ENCODE results near the gene PACSIN1.

PACSIN1 gene

DNA sequence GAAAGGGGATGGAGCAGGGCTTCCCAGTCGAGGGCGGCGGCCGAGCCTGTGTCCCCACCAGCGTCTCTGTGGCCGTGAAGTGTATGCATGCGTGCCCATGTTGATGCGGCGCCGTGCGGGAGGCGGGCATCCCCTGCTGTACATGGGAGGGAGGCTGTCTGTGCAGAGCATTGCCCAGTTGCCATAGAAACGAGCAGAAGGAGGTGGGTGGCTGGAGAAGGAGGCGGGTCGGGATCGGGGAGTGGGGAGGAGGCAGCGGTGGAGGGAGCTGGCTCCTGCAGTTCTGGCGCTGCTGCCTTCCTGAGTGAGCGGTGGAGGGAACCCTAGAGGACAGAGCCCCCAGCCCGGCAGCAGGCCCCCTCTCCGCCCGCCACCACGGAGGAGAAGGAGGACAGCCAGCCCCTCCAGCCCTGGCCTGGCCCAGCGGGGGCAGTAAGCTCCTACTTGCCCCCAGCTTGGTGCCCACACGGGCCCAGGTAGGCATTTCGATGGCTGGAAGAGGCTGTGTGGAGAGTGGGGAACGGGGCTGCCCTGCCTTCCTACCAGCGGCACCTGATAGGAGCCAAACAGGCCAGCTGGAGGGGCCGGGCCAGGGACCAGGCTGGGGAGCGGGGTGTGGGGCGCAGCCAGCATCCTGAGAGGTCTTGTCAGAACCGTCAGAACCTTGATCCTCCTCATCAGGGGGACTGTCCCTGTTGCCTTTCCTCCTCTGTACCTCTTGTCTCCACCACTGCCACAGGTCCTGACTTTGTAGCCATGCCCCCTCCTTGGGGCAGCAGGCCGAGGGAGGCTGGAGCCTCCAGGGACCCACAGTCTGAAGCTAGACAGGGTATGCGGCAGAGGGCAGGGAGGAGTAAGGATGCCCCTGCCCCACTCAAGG lies 49.0 kb downstream of the PACSIN1 start:
- no peak for DNase-seq (ENCODE audit: low spot score)

DNA sequence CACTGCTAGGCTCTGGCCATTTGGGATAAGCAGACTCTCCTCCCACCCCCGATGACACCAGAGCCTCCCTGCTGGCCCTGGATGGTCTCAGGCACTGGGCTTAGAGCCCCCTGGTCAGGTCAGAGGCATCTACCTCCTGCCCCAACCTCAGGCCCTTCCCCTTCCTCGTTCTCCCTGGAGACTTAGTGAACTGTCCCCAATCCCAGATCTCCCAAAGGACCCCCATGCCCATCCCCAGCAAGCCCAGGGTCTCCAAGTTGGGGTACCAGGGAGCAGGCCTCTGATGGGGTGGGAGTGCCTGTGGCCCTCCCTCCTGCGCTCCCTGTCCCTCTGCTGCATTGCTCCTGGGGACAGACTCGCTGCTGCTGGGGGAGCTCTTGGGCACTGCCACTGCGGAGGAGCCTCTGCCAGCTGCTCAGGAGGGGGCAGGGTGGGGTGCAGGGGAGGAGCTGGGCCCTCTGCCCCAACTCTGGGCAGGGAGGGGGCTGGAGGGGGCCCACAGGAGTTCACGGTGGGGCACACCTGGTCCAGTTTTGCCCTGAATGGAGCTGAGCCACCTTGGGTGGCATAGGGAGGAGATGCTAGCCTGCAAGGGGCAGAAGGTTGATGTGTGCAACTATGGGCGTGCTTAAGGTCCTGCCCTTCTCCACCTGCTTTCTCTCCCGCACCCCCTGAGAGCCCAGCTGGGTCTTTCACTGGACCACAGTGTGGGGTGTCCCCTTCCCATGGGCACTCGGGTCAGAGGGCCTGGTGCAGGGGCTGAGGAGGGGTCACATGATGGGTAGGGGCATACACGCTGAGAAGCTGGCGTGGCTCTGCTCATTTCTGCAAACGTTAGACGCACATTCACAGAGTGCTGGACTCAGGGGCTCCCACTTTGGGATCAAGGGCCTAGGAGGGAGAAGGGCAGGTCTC lies 49.9 kb downstream of the PACSIN1 start:
- DNase-seq (ENCODE audit: low spot score): no peak

DNA sequence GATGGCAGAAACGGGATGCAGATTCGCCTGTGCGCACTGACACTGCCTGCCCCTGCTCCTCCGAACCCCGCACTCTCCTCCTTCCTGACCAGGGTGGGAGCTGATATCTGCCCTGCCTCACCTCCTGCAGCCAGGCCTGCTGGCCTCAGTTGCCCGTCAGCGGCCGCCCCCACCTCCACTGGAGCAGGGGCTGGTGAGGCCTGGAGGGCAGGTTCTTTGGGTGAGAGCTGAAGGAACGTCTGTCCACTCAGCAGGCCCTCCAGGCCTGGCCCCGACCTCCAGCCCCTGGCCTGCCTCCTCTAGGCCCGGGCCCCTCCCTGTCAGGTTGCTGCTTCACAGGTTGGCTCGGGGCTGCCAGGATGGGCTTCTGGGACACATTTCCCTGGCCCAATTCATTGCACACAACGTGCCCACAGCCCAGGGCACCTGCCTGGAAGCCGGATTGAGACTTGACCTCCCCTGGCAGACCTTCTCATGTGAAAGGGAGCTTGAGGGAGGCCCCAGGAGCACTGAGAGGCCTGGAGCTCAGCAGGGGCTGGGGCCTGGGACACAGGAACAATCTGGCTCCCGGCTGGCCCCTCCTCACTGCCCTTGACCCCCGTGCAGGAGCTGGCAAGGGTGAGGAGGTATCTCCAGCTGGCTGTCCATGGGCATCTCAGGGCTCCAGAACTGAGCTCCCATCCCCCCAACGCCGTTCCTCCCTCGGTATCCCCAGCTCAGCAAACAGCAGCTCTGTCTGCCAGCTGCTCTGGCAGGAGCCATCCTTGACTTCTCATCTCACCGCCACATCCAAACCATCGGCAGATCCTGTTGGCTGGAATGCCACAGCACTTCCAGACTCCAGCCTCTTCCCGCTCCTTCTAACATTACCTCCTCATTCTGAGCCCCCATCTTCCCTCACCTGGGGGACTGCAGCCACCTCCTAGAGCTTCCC lies 50.8 kb downstream of the PACSIN1 start:
- DNase-seq (ENCODE audit: low spot score): no peak

DNA sequence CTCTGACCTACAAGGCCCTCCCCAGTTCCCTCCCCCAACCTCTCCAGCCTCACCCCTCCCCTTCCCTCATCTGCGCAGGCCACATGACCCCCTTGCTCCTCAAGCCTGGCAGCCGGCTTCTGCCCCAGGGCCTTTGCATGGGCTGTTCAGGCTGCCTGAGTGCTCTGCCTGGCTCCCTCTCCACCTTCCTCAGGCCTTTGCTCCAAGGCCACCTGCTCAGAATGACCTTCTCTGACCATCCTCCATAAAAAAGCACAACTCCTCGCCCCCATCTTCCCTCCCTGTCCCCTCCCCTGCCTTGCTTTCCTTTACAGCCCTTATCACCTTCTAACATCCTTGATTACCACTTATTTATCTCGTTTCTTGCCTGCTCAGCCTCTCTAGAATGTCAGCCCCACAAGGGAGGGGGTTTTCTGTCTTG lies 51.6 kb downstream of the PACSIN1 start:
- no peak for DNase-seq (ENCODE audit: low spot score)

DNA sequence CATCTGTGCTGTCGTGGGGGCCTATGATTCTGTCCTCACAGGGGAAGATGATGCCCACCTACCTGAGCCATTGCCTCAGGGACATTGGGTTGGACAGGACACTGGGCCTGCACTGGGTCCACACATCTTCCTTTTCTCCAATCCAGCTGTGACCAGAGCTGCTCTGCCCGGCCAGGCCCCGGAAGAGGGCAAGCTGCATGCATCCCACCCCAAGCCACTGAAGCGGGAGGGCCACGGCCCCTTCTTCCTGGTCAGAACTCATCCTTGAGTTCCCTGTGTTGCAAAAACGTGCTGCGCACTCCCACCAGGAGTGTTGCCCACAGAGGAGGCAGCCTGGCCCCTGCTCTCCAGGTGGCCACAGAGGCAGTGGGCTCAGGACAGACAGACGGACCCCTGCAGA lies 52.1 kb downstream of the PACSIN1 start:
- DNase-seq (ENCODE audit: low spot score): no peak

DNA sequence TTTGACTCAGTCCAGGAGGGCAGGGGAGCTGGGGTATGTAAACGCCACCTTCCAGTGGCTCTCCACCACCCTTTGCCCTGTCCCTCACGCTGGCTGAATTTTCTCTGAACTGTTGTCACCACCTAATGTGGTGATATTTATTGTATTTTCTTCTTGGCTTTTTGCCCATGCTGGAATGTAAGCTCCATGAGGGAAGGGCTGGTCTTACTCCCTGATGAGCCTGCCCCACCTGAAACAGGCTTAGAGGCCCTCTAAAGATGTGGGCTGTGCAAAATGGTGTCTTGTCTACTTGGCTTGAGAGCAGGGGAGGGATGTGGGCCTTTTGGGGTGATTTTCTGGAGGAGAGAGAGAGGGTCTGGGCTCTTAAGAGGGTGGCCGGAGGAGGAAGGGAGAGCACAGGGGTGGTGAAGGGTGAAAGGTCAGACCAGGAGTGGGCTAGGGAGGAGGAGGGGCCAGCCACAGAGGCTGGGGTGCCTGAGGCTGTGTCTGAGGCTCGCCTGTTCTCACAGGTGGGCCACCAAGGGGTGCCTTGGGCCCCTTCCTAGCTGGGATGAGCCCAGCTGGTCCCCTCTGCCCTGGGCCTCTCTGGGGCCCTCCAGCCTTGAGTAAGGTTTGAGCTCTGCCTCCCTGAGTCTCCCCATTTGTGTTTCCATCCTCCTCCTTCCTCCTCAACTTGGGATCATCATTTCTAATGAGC lies 52.9 kb downstream of the PACSIN1 start:
- no peak for DNase-seq (ENCODE audit: low spot score)

DNA sequence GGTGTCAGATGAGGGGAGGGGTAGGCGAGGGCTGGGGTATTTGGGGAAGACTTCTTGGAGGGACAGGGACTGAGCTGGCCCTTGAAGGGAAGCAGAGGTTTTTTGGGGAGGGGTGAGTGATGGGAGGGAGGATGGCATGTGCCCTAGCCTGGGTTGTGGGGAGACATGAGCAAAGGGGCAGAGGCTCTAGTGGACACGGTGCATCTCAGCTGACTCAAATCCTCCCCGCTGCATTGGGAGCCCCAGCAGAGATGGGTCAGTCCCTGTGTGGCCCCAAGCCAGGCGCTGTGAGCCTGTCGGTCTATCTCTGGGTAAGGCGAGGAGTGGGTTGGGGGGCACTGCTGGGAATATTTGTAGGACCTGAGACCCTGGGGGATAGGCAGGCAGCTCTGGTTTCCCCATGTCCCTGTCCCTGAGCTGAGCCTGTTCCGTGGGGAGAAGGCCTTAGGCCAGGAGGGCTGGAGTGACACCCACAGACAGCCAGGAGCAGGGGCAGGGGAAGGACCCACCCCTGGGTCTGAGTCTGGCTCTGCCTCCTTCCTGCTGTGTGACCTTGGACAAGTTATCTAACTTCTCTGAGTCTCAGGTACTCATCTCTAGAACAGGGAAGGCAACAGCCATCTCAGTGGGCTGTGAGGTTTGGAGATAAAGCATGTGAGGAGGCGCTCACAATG lies 54.2 kb downstream of the PACSIN1 start:
- no peak for DNase-seq (ENCODE audit: low spot score)

DNA sequence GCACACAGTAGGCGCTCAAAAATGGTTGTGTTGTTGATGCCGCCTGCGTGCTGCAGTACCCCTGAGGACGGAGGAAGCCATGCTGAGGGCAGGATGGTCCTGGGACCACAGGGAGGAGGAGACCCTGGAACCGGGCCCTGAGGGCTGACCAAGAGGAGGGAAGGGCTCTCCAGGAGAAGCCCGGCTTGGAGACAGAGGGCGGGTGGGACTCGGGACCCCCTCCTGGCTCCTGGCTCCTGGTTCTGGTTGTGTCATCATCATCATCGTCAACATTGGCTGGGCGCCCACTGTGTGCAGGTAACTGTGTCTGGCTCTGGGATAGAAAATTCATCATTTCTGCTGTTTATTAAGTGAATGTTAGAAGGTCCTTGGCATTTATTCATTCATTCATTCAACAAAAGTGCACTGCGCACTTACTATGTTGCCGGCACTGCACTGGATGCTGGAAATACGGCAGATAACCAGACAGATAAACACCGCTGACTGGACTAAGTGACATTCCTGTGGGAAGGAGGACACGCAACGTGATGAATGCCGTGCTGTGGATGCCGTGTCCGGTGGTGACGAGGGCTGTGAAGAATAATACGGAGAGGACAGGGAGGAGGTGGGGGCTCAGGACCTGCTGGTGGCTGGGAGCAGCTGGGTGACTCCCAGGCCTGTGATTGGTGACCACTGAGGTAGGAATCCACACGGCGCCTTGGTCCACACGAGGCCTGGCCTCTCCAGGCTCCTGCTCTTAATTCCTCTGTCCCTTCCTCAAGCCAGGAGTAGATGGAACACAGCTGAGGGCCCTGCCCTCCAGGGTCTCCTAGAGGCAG lies 55.0 kb downstream of the PACSIN1 start:
- DNase-seq (ENCODE audit: low spot score): no peak

DNA sequence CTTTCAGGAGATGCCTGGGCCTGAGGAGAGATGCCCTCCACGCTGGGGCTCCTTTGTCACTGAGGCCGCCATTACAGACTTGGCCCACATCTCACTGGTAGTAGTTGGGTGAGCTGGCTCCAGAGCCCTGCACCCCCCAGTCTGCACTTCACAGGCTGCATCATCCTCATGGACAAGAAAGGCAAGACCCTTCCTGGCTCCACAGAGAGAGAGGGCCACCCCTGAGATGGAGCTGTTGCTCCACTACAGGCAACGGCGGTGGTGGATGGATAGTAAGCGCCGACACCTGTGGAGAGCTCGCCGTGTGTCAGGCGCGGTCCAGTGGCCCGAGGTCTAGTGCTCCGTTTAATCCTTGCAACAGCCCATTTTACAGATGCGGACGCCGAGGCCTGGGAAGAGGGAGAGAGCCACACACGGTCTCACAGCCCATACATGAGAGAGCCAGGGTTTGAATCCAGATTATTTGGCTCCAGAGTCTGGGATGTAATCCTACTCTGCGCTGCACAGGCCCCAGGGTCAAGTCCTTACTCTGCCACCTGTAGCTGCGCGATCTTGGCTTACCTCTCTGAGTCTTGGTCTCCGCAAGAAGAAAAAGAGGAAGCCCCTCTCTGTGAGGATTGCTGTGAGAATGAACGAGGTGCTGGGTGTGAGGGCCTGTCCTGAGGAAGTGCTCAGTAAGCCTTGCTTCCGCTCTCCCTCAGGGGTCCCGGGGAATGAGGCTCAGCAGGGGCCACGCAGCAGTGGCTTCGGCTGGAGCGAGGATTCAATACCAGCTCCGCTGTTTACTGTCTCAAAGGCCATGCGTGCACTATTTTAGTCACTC lies 55.8 kb downstream of the PACSIN1 start:
- DNase-seq (ENCODE audit: low spot score): no peak

DNA sequence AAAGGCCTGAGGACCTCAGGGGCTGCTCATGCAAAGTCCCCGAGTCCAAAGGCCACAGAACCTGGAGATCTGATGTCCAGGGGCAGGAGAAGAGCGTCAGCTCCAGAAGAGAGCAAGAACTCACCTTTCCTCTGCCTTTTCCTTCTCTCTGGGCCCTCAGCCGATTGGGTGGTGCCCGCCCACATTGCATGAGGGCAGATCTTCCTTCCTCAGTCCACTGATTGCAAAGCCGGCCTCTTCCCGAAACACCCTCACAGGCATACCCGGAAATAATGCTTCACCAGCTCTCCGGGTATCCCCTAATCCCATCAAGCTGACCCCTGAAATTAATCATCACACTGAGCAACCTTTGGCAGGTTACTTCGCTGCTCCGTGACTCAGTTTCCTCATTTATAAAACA lies 56.9 kb downstream of the PACSIN1 start:
- DNase-seq (ENCODE audit: low spot score): no peak

DNA sequence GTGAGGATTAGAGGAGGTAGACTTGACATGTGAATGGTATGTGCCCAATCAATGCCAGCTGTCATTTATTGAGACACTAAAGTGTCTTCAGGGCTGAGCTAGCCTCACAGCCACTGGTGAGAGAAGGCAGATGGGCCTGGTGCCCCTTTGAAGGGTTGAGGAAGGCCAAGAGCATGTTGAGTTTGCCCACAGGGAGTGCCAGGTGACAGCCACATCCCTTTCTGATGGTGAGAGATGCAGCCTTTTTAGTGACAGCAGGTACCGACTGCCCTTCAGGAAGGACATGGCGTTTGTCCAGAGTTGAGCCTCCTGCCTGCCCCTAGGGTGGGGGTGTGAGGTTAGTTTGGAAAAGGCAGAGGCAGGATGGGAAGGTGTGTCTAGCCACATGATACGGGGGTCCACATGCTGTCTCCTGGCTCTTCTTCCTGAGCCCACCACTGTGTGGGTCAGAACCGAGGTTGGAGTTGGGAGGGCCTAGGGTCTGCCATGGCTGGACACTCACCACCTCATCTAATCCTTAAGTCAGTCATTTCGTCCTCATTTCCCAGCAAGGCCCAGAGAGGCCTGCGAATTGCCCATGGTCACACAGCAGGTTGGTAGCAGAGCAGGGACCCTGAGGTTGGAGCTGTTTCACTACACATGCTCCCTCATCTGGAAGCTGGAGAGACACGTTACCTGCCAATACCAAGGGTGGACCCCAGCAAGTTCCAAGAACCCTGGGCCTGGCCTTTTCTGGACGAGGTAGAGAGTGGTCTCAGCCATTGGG lies 57.7 kb downstream of the PACSIN1 start:
- no peak for DNase-seq (ENCODE audit: low spot score)

DNA sequence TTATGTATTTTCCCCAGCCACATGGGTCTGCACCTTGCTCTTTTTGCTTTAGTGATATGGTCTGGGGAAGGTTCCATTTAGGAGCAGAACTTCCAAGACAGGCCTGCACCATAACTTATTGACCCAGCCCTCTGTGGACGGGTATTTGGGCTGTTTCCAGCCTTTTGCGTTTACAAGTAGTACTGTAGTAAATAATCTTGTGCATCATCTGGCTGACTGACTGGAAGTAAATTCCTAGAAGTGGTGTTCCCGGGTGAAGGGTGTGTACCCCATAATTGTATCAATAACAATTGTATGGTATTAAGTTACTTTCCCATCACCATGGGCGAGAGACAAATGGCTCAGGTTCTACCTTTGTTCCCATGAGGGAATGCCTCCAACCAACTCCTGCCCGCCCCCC lies 58.6 kb downstream of the PACSIN1 start:
- DNase-seq (ENCODE audit: low spot score): no peak

DNA sequence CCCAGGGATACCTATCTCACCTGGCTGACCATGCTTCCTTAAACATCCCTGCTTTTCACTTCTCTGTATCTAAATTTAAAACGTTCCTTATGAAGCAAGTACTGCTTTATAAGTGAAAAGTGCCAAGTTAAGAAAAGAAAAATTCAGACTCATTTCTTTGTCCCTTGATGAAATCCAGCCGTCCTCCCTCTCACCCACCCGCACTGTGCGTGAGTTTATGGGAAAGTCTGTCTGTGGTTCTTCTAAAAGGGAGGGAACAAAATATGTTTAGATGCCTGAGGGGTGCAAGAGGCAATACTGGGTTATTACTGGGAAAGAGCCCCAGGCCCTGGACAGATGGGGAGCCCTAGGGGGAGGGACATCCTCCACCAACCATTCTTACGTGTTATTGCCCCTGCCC lies 59.1 kb downstream of the PACSIN1 start:
- no peak for DNase-seq (ENCODE audit: low spot score)

DNA sequence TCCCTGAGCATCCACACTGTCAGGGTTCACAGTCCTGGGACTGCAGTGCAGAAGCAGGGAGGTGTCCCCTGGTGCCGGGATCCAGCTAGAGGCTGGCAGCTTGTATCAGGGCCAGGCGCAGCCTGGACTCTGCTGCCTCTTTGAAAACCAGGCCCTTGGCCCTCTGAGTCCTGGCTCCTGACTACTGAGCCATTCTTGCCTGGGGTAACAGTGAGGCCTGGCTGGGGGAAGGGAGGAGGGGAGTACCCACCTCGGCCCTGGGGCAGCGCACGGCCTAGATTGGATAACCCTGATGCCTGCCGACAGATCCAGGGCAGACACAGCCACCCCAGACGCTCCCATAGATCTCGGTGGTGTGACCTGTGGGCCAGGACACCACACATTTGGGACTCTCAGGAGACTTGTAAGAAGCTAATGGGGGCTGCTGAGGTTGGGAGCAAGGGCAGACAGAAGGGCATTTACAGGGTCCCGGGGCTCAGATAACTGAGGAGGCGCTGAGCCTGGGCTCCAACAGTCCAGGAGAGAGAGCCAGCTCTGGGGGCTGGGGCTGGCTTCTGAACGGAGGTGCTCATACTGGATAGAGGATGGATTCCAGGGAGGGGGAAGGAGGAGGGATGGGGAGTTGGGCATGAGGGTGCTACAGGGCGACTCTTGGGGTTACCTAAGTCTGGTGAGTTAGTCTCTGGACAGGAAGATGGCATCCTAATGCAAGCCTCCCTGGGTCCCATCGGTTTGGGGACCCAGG lies 59.7 kb downstream of the PACSIN1 start:
- no peak for DNase-seq (ENCODE audit: low spot score)

DNA sequence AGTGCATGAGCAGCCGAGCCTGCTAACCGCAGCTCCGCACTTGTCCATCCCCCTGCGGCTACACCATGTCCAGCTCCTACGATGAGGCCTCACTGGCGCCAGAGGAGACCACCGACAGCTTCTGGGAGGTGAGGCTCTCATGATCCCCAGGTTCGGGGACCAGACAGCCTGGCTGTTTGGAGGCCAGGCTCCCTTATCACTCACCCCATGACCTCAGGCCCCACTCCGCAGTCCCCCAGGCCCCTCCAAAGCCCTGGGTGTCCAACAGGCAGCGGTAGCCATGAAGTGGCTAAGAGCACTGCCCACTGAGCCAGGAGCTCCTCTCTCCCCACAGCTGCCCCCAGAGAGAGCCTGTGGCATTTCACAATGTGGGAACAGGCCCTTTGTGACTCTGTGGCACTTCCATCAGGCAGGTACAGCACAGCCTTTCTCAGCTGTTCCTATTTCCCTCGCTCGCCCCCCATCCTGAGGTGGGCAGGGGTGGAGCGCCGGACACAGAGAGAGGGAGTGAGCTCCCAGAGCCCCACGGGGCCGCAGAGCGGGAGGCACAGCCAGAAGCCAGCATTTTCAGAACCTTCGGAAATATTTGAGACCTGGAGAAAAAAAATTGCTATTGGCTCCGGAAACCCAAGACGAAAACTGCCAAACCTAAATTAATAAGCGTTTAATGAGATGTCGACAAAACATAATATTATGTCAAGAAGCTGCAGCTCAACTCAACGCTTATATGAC lies 60.5 kb downstream of the PACSIN1 start:
- DNase-seq (ENCODE audit: low spot score): no peak

DNA sequence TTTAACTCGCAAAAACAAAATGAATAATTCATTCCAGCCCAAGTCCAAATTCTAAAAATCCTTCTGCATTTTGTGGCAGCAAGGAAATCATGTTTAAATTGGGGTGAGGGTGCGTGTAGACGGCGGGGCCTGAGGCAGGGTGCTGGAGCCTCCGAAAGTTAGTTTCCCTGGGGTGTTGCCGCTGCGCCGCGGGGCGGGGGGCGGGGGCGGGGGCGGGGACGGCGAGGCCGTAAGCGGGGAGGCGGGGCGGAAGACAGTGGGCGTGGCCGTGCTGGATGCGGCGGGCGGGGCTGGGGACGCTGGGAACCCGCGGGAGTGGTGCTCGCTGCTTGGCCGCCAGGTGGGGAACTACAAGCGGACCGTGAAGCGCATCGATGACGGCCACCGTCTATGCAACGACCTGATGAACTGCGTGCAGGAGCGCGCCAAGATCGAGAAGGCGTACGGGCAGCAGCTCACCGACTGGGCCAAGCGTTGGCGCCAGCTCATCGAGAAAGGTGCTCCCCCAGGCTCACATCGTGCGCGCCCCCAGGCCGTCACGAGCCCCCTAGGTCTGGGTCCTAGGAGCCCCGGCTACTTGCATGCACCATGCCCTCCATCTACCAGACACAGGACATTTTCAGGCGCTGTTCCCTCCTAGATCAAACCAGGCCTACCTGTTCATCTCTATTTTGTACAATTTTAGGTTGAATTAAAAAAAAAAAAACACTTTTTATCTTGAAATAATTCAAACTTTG lies 61.3 kb downstream of the PACSIN1 start:
- DNase-seq (ENCODE audit: low spot score): peak; percentile 96
